ENCODE data around the gene PTH1R. TPM values are rescaled to one million over a fixed set of nuclear protein-coding genes. Genes with fewer than 3 reads are reported as not detected.

Gene PTH1R
- total RNA-seq, 1 donor from 2014 or later = 2.3 TPM

DNA sequence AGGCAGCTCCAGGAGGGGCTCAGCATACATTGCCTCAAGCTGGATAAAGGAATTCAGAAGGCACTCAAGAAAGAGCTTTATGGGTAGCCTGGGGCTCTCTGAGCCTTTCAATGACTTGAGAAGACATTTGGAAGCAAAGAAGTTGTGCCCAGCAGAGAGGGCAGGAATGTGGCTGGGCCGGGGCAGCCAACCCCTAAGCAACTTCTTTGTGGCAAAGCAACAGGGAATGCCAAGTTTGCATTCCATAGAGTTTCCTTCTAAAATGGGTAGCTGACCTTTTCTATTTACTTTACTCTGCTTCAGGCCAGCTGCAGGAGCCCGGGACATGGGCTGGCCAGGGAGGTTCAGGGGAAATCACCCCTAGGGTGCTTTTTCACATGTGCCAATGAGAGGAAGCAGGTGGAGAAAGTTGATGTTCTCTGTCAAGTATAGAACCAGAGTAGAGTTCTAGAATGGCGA lies 53.5 kb downstream of the PTH1R start:
- no peak for DNase-seq

GRCh38 chr3:46931631-46932331 lies 54.3 kb downstream of the PTH1R start:
- DNase-seq = no peak

DNA sequence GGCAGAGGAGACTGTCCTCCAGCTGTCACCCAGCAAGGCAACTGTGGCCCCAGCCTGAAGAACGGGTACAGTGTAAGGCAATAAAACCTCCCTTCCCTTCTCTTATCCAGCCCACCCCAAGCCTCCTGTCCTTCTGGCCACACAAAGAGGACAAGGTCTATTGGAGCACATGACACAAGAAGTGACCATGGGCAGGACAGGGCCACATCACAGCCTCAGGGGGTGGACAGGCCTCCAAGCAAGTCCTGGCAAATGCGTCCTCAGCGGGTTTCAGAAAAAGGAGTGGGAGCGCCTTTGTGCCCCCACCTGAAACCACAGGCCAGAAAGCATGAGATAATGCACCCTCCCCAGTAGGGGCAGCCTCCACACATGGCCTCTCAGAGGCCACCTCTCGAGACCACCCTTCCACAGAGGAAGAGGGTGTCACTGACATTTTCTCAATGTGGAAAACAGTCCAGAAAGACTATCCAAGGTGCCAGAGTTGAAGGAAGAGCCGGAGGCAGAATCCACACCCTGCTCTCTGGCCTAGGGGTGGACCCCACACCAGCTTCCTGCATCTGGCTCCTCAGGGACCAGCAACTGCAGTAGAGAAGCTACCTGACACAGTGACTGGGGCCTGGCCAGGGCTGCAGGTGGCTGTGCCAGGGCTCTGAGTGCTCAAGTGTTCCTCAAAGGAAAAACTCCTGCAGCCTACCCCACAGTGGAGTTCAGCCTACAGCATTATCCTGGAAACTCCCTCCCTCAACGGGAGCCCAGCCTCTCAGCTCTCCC lies 55.1 kb downstream of the PTH1R start:
- no peak for DNase-seq

- DNase-seq = no peak
Measured at GRCh38 chr3:46933261-46933660, 55.7 kb downstream of the PTH1R start.

DNA sequence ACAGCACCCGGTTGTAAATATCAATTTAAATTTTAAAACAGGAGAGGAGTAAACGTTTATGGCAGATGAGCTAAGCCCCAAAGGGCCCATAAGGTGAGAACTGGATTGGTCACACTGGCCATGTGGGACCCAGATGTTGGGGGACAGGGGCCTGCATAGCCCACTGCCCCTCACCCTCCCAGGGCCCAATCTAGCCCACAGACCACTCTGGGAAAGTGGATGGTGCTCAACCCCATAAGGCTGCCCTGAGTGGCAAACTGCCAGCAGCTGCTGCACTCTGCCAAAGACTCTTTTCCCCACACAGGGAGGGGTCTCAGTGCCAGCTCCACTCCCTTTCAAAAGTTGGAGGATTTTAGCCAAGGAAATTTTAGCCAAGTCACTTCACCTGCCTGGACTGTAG lies 56.6 kb downstream of the PTH1R start:
- no peak for DNase-seq

GRCh38 chr3:46934498-46935167 lies 57.1 kb downstream of the PTH1R start:
- no peak for DNase-seq

DNA sequence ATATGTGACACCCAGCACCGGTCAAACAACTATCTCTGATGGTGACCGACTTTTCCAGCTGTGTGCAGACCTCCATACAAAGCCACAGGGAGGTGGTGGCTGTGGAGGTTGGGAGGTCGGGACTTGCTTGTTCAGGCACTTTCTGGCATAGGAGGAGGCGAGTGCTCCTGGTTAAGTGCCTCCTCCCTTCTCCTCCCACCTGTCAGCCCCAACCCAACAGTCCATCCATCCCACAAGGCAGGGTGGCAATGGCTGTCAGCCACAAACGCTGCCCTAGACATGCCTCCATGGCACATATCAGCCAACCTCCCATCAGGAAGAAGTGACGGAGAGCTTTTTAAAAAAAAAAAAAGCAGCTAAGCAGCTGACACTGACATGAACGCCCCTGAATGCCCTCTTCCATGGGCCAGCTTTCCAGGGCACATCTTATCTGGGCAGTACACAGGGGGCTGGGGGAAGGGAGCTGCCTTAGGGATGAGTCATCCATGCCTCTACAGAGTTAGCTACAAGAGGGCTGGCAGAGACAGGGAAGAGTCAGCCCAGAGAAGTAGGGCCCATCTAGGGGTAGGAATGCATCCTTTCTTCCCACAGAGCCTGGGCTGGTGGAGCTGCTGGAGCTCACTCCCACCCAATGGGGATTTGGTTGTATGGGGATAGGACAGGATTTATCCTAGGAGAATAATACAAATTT lies 57.8 kb downstream of the PTH1R start:
- DNase-seq = peak; percentile 69

DNA sequence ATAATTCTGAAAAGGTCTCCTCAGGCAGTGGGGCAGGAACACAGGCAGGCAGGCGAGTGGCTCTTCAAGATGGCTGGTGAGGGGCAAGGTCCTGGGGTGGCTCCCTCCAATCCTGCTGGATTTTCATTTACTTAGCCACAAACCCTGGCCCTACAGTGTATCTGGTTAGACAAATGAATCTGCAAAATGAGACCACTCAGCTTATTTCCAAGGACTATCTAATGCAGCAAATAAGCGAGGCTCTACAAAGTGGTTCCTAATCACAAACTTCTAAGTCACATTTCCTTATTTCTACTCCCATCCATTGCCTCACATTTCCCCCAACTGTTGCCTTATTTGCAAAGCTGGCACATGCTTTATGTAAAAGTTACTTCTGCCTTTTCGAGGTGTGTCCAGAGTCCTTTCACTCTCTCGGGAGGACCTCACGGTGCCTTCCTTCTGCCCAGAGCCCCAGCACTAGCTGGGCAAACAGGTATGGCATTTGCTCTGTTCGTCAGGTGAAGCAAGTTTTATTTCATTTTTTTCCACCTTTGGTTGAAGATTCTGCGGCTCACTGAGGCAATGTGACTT lies 58.6 kb downstream of the PTH1R start:
- no peak for DNase-seq

- no peak for DNase-seq
Measured at GRCh38 chr3:46936733-46937250, 59.3 kb downstream of the PTH1R start.

DNA sequence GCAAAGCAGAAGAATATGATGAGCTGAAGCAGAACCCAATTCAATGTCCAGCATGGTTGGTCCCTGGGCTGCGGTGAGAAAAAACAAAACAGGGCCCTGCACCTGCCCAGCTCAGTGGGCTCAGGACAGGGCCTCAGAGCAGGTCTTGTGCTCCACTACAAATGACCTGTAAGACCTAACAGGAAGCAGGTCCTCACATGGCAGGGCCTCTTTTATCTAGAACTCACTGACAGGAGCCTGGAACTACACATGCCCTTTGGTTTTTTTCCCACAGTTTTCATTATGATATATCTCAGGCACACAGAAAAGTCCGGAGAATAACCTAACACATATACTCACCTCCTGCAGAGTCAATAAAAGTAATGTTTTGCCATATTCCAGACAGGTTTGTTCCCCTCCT lies 60.6 kb downstream of the PTH1R start:
- DNase-seq = no peak

- DNase-seq = no peak
Measured at GRCh38 chr3:46939578-46940445, 62.3 kb downstream of the PTH1R start.

- DNase-seq = no peak
Measured at GRCh38 chr3:46942076-46942475, 64.6 kb downstream of the PTH1R start.

DNA sequence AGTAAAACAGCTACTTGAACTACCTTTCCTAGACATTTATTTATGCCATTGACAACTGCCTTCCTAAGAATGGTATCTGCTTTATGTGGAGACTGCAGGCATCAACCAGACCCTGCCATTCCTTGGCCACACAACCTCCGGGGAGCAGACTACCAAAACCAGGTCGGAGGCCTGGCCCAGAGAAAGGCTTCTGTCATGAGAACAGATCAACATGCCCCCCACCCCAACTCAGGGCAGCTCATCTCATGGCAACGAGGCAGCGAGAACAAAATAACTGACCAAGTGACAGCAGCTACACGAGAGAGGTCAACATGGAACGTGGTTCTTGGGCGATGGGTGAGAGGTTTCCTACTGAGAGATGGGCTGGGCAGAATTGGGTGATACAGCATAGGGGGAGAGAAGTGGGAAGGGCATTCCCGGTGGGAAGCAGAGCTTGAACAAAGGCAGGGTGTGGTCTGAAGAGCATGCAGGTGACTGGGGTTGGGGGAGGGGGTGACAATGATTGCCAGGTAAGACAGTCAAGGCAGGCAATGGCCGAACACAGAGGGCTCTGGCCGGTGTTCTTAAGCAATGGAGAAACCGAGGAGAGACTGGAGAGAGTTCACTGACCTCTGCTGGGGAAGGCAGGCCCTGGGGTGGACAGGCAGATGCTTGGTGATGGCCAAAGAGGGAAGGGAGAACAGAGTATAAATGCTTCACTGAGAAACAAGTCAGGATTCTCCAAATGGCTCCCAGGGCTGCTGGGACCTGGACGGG lies 65.1 kb downstream of the PTH1R start:
- DNase-seq = no peak

DNA sequence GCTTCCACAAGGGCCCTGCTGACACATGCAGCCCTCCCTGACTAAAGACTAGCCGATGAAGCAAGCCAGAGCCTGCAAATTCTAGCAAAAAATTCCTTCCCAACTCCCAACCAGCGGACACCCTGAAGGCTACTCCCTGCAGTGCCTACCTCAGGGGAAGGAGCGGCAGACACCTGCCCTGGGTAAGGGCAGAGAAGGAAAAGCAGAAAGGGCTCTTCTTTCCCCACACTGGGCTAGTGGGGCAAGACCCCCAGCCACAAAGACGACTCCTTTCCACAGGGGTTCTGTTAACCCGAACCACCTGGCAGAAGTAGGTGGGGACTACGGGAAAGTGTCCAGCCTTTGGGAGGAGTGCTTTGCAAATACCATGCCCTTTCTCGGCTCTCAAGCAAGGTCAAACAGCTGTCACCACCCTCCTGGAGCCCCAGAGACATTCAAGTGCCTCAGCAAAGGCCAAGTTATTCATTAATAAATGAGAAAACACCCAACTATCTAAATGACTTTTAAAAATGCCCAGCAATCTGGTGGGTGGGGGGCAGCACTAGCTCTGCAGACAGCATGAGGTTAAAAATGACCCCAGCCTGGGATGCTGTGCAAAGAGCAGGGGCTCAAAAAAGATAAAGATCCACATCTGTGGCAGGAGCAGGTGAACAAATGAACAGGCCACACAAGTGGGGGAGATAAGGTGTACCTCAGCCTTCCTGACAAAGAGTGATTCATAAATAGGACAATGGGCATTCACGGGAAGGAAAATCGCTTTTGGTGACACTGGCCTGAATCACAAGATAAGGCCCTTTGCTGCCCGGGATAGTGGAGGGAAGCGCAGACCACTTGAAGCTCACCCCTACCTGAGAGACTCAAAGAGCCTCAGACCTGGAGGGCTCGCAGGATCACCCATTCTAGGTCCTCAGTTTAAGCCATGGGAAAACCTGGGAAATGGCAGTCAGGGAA lies 66.0 kb downstream of the PTH1R start:
- DNase-seq = no peak

- no peak for DNase-seq
Measured at GRCh38 chr3:46944191-46944590, 66.7 kb downstream of the PTH1R start.

- no peak for DNase-seq
Measured at GRCh38 chr3:46946416-46946815, 68.9 kb downstream of the PTH1R start.

DNA sequence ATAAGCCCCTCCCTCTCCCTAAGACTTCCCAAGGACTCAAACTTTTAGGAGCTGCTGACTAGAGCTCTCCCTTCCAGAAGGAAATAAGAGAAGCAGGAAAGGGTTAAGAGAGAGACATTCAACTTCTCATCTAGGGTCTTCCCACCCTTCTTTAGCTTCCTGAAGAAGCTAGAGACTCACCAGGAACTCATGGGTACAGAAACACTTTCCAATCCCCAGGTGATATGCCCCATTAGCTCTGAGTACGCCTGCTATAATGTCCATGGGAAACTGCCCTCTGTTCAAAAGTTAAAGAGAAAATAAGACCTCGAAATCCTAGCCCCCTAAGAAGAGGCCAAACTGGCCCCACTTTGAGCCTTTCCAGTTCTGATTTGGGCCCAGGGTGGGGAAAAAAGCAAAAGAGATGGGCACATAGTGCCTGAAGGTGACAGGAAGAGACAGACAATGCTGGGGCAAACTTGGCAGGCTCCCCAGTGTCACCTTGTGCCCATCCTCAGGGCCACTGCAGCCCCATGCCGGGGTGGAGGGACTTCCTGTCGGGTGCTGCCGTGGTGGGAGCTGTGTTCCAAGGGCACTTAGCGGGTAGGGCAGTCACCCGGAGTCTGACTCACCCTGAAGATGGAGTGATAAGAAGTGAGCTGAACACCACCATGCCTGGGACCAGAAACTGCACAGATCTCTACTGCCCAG lies 69.5 kb downstream of the PTH1R start:
- DNase-seq = no peak

DNA sequence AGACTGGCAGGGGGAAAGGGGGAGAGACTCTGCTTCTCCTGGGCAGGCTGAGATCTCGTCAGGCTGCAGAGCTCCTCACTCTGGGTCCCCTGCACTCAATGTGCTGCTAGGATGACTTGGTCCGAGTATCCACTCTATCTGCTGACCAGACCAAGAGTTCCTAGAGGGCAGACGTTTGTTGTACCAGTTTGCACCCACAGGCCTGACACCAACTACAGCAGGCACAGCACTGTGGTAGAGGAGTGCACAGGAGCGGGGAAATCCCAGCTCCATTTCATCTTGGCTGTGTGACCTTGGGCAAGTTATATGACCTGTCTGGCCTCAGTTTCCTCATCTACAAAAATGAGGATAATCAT lies 70.0 kb downstream of the PTH1R start:
- DNase-seq = no peak

Measured in occipital lobe (tissue), 2 donors.